Cardiac fibroblast (primary cell): ENCODE data around the gene RNF212.
"Not testable (repeated sequence)": the region's sequence is repeated elsewhere in the genome, so short reads cannot be mapped to it uniquely, and the experiment has no call there.

Experiments used
- DNase-seq, 2 donors: peaks; one replicate each; pipeline versions ENCODE4 v3.0.0 to v3.0.0-alpha.2; 2010; ENCODE audit warnings: low read depth in 2 of 2
- H3K4me3 ChIP-seq, 2 donors: replicated peaks in 1 of 2; 1 replicate in 1 of 2; 2 replicates in 1 of 2; pipeline ENCODE4 v1.5.1; 2011; ENCODE audit warnings: low read depth in 2 of 2, low read length in 2 of 2, mild to moderate bottlenecking in 2 of 2, moderate library complexity in 1 of 2
- CTCF ChIP-seq: IDR thresholded peaks from one replicate; pipeline ENCODE4 v1.5.1; 2011; ENCODE audit warnings: low read depth, mild to moderate bottlenecking, low read length, inconsistent platforms

The RNF212 gene

GRCh38 chr4:1050486-1051213, 62.7 kb downstream of the RNF212 start:
- no peak overlapping the region for H3K4me3 ChIP-seq
- peak; percentile 49 for TF ChIP-seq CTCF
- peak in 1 of 2 donors; percentile 38 for DNase-seq

- DNase-seq = no peak
- H3K4me3 ChIP-seq = no peak overlapping the region
- TF ChIP-seq CTCF = no peak
These were observed 63.8 kb downstream of the RNF212 start for GRCh38 chr4:1049591-1049905.

- DNase-seq = peak in 1 of 2 donors; percentile 68
- no peak for TF ChIP-seq CTCF
- H3K4me3 ChIP-seq = no peak overlapping the region
These were observed 64.4 kb downstream of the RNF212 start for GRCh38 chr4:1048773-1049590.

GRCh38 chr4:1047976-1048772, 65.2 kb downstream of the RNF212 start:
- TF ChIP-seq CTCF = no peak
- H3K4me3 ChIP-seq = no peak overlapping the region
- DNase-seq = no peak

GRCh38 chr4:1047106-1047975, 66.0 kb downstream of the RNF212 start:
- no peak overlapping the region for H3K4me3 ChIP-seq
- no peak for TF ChIP-seq CTCF
- no peak for DNase-seq

- peak; percentile 57 to 80 for DNase-seq
- H3K4me3 ChIP-seq = not testable (repeated sequence)
These were observed 66.8 kb downstream of the RNF212 start for GRCh38 chr4:1046581-1047011.
